ENCODE measurements around the gene OPN3.

DNA sequence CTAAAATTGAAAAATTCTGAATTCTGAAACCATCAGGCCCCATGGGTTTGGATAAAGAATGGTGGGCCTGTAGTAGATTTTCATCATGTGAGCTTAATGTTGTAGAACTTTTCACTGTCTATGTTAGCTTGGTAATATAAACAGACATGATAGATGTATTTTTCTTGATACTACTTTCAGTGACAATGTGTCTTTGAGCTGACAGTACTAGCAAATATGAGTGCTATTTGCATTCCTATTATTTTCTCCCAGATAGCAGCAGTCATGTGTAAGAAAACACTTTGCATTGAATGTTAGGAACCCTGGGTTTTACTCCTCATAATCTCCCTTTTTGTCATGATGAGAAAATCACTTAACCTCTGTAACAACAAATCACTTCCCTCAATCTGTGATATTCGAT, 89.9 kb downstream of the OPN3 start:
- TF ChIP-seq CTCF (IDR thresholded peaks at IDR 0.05) (no peak), POLR2A (IDR thresholded peaks at IDR 0.05; ENCODE audit: low read length) (no peak), EHF (CRISPR knock-in tag; IDR thresholded peaks at IDR 0.05) (no peak), FOXS1 (CRISPR knock-in tag; IDR thresholded peaks at IDR 0.05) (no peak), CHD2 (IDR thresholded peaks at IDR 0.05; ENCODE audit: low read length, partially characterized antibody) (no peak), JUNB (IDR thresholded peaks at IDR 0.05) (no peak), HMGXB4 (CRISPR knock-in tag; IDR thresholded peaks at IDR 0.05; ENCODE audit: borderline replicate concordance) (no peak), SREBF2 (IDR thresholded peaks at IDR 0.05) (no peak), ZNF302 (CRISPR knock-in tag; IDR thresholded peaks at IDR 0.05) (no peak), RNF2 (IDR thresholded peaks at IDR 0.05; ENCODE audit: borderline replicate concordance, low read depth) (no peak), EP300 (IDR thresholded peaks at IDR 0.05) (no peak), RCOR1 (IDR thresholded peaks at IDR 0.05; ENCODE audit: low read depth, low read length) (no peak)
